Natural killer cell (primary cell): ENCODE results near the gene SLC25A21. TPM values are rescaled to one million over a fixed set of nuclear protein-coding genes. Genes with fewer than 3 reads are reported as not detected.

ENCODE experiments used
- ATAC-seq, 3 donors: fragments of 150-1000 bp in 2 of 3; fragments of 200-7000 bp in 1 of 3; cut with Tn5 transposase; 1 replicate in 1 of 3; 2 replicates in 2 of 3; pipeline ENCODE4 v1.10.0; 2021; ENCODE audit warnings: mild to moderate bottlenecking in 2 of 3, moderate library complexity in 2 of 3
- DNase-seq, 2 donors: peaks; one replicate each; pipeline versions ENCODE4 v3.0.0 to v3.0.0-alpha.2; 2013 to 2021; ENCODE audit warnings: mixed read lengths in 1 of 2
- H3K27ac ChIP-seq: one replicate; pipeline ENCODE4 v1.5.1; 2013; ENCODE audit warnings: mild to moderate bottlenecking, low read length
- H3K27me3 ChIP-seq: one replicate; pipeline ENCODE4 v1.6.1; 2013; ENCODE audit warnings: low read length; ENCODE audit not compliant: control insufficient read depth, insufficient read depth
- H3K36me3 ChIP-seq: one replicate; pipeline ENCODE4 v1.6.1; 2013; ENCODE audit warnings: low read length; ENCODE audit not compliant: control insufficient read depth, insufficient read depth
- H3K4me1 ChIP-seq: one replicate; pipeline ENCODE4 v1.6.1; 2013; ENCODE audit warnings: low read length; ENCODE audit not compliant: control insufficient read depth, insufficient read depth
- H3K4me3 ChIP-seq: one replicate; pipeline ENCODE4 v1.5.1; 2013; ENCODE audit warnings: low read length
- H3K9me3 ChIP-seq: one replicate; pipeline ENCODE4 v1.6.1; 2013; ENCODE audit warnings: low read length; ENCODE audit not compliant: control insufficient read depth, insufficient read depth
- H3K27ac Mint-ChIP-seq, 2 donors: one replicate each; pipeline ENCODE4 v1.8.0; 2022; ENCODE audit warnings: mild to moderate bottlenecking in 2 of 2, mixed read lengths in 2 of 2, moderate library complexity in 1 of 2
- H3K27me3 Mint-ChIP-seq, 2 donors: one replicate each; pipeline ENCODE4 v1.8.0; 2022; ENCODE audit warnings: low read depth in 2 of 2, mixed read lengths in 2 of 2
- H3K36me3 Mint-ChIP-seq: one replicate; pipeline ENCODE4 v1.8.0; 2022; ENCODE audit warnings: mixed read lengths
- H3K4me1 Mint-ChIP-seq, 2 donors: one replicate each; pipeline ENCODE4 v1.8.0; 2022; ENCODE audit warnings: mixed read lengths in 2 of 2
- H3K4me3 Mint-ChIP-seq: one replicate; pipeline ENCODE4 v1.8.0; 2022; ENCODE audit warnings: mild to moderate bottlenecking, moderate library complexity, mixed read lengths
- H3K9me3 Mint-ChIP-seq, 2 donors: one replicate each; pipeline ENCODE4 v1.8.0; 2022; ENCODE audit warnings: mixed read lengths in 2 of 2
- CTCF ChIP-seq: fragments of 200-600 bp; IDR thresholded peaks from one replicate; pipeline ENCODE4 v1.8.0; 2022; ENCODE audit warnings: antibody characterized with exemption
- WGBS: methylation state at CpG from one replicate; pipeline ENCODE4 v1.1.7; 2013; ENCODE audit warnings: missing lambda C conversion rate; ENCODE audit not compliant: insufficient coverage; 5-methylcytosine and 5-hydroxymethylcytosine counted together
- intact Hi-C: fragments of 100-400 bp; cut with micrococcal nuclease; formaldehyde crosslinking; loops from one replicate; pipeline ENCODE4 v1.14.2; 2022
- total RNA-seq, 4 donors: library from RNA; stranded (reverse); fragments of 120-200 nt in 1 of 4; gene quantifications; one replicate each; pipeline versions ENCODE4 v1.2.3 to v1.2.4, GENCODE V29; 2013 to 2022

SLC25A21 gene
- total RNA-seq, 3 donors from 2014 or later (not counting 1 experiment from before 2014, with no cell fraction given), result not detected

GRCh38 chr14:36844443-36845195, 327.8 kb downstream of the SLC25A21 start:
- H3K36me3 ChIP-seq, result no peaks in the 10 kb centered on the region
- DNase-seq (no peak), ATAC-seq (no peak)
- H3K4me1 ChIP-seq, result no peaks in the 10 kb centered on the region
- H3K27ac Mint-ChIP-seq, result no peak overlapping the region
- no peak overlapping the region for H3K4me3 Mint-ChIP-seq
- WGBS, result 88% methylated on average over 6 of the region's 6 CpGs
- no peak overlapping the region for H3K4me3 ChIP-seq
- H3K36me3 Mint-ChIP-seq, result no peaks in the 10 kb centered on the region
- H3K9me3 ChIP-seq, result peaks cover 5% of the 10 kb centered on the region
- intact Hi-C loops, result no loop called here
- no peaks in the 10 kb centered on the region for H3K27me3 Mint-ChIP-seq
- no peaks in the 10 kb centered on the region for H3K4me1 Mint-ChIP-seq
- no peak for TF ChIP-seq CTCF
- no peaks in the 10 kb centered on the region for H3K27me3 ChIP-seq
- H3K9me3 Mint-ChIP-seq, result peaks cover 3 to 6% of the 10 kb centered on the region in 2 donors
- H3K27ac ChIP-seq, result no peak overlapping the region

GRCh38 chr14:36843410-36843809, 329.0 kb downstream of the SLC25A21 start:
- Mint-ChIP-seq H3K9me3 (peaks cover 3 to 6% of the 10 kb centered on the region in 2 donors), H3K4me3 (no peak overlapping the region), H3K36me3 (no peaks in the 10 kb centered on the region), H3K27me3 (no peaks in the 10 kb centered on the region), H3K27ac (no peak overlapping the region), H3K4me1 (no peaks in the 10 kb centered on the region)
- no peak for TF ChIP-seq CTCF
- ATAC-seq (no peak), DNase-seq (no peak)
- no peaks in the 10 kb centered on the region for H3K36me3 ChIP-seq
- H3K4me3 ChIP-seq, result no peak overlapping the region
- H3K4me1 ChIP-seq, result no peaks in the 10 kb centered on the region
- no peak overlapping the region for H3K27ac ChIP-seq
- H3K27me3 ChIP-seq, result no peaks in the 10 kb centered on the region
- H3K9me3 ChIP-seq, result peaks cover 5% of the 10 kb centered on the region
- 95% methylated on average over 1 of the region's 1 CpG for WGBS
- intact Hi-C loops, result no loop called here

GRCh38 chr14:36835128-36835527, 337.3 kb downstream of the SLC25A21 start:
- Mint-ChIP-seq H3K27me3 (no peaks in the 10 kb centered on the region), H3K9me3 (peaks cover 3 to 13% of the 10 kb centered on the region in 2 donors), H3K36me3 (no peaks in the 10 kb centered on the region), H3K4me3 (no peak overlapping the region), H3K4me1 (no peaks in the 10 kb centered on the region), H3K27ac (no peak overlapping the region)
- H3K27ac ChIP-seq, result no peak overlapping the region
- no peak for TF ChIP-seq CTCF
- no peak overlapping the region for H3K4me3 ChIP-seq
- DNase-seq (no peak), ATAC-seq (no peak)
- no peaks in the 10 kb centered on the region for H3K4me1 ChIP-seq
- no peaks in the 10 kb centered on the region for H3K27me3 ChIP-seq
- no peaks in the 10 kb centered on the region for H3K36me3 ChIP-seq
- intact Hi-C loops, result no loop called here
- H3K9me3 ChIP-seq, result no peaks in the 10 kb centered on the region
- 42% methylated on average over 2 of the region's 2 CpGs for WGBS

- Histone ChIP-seq H3K4me1 (no peaks in the 10 kb centered on the region), H3K4me3 (no peak overlapping the region), H3K27me3 (no peaks in the 10 kb centered on the region), H3K9me3 (no peaks in the 10 kb centered on the region), H3K36me3 (no peaks in the 10 kb centered on the region), H3K27ac (no peak overlapping the region)
- H3K4me3 Mint-ChIP-seq, result no peak overlapping the region
- intact Hi-C loops, result no loop called here
- no peak for TF ChIP-seq CTCF
- H3K27me3 Mint-ChIP-seq, result no peaks in the 10 kb centered on the region
- WGBS, result 77% methylated on average over 2 of the region's 2 CpGs
- ATAC-seq (no peak), DNase-seq (no peak)
- H3K4me1 Mint-ChIP-seq, result no peaks in the 10 kb centered on the region
- no peaks in the 10 kb centered on the region for H3K36me3 Mint-ChIP-seq
- H3K9me3 Mint-ChIP-seq, result peaks cover 3 to 14% of the 10 kb centered on the region in 2 donors
- H3K27ac Mint-ChIP-seq, result no peak overlapping the region
These were observed 338.1 kb downstream of the SLC25A21 start for GRCh38 chr14:36834293-36834692.
